Hepatocyte (in vitro differentiated cells): ENCODE data around the gene ZNF488. TPM values are rescaled to one million over a fixed set of nuclear protein-coding genes. Genes with fewer than 3 reads are reported as not detected.

Experiments
- DNase-seq: peaks from one replicate; pipeline ENCODE4 v3.0.0-alpha.2; 2016; ENCODE audit warnings: low spot score
- H2AFZ ChIP-seq: fragments of 200-600 bp; sonication (generic); 2 replicates; pipeline ENCODE4 v1.6.0; 2016; ENCODE audit warnings: antibody characterized with exemption, mild to moderate bottlenecking
- H3K27ac ChIP-seq: fragments of 200-600 bp; sonication (generic); 2 replicates; pipeline ENCODE4 v1.5.1; 2016; ENCODE audit warnings: mild to moderate bottlenecking
- H3K27me3 ChIP-seq: fragments of 200-600 bp; sonication (generic); 2 replicates; pipeline ENCODE4 v1.6.1; 2016
- H3K36me3 ChIP-seq: fragments of 200-600 bp; sonication (generic); replicated peaks from 2 replicates; pipeline ENCODE4 v1.5.1; 2016; ENCODE audit warnings: low read depth; ENCODE audit not compliant: insufficient read depth
- H3K4me1 ChIP-seq: fragments of 200-600 bp; sonication (generic); 2 replicates; pipeline ENCODE4 v1.5.1; 2016; ENCODE audit warnings: mild to moderate bottlenecking, moderate library complexity; ENCODE audit not compliant: insufficient read depth
- H3K4me2 ChIP-seq: fragments of 200-600 bp; sonication (generic); 2 replicates; pipeline ENCODE4 v1.6.0; 2016
- H3K4me3 ChIP-seq: fragments of 200-600 bp; sonication (generic); 2 replicates; pipeline ENCODE4 v1.5.1; 2016; ENCODE audit warnings: mild to moderate bottlenecking
- H3K79me2 ChIP-seq: fragments of 200-600 bp; sonication (generic); 2 replicates; pipeline ENCODE4 v1.6.0; 2017; ENCODE audit warnings: mild to moderate bottlenecking
- H3K9me2 ChIP-seq: fragments of 200-600 bp; sonication (generic); replicated peaks from 2 replicates; pipeline ENCODE4 v1.6.0; 2017; ENCODE audit warnings: mild to moderate bottlenecking; ENCODE audit not compliant: insufficient read depth
- H3K9me3 ChIP-seq: fragments of 200-600 bp; sonication (generic); 2 replicates; pipeline ENCODE4 v1.5.1; 2016; ENCODE audit warnings: low read depth, mild to moderate bottlenecking
- H4K20me1 ChIP-seq: fragments of 200-600 bp; sonication (generic); 2 replicates; pipeline ENCODE4 v1.6.0; 2016; ENCODE audit warnings: mild to moderate bottlenecking; ENCODE audit not compliant: insufficient read depth, poor library complexity, severe bottlenecking
- CTCF ChIP-seq: fragments of 200-600 bp; sonication (generic); IDR thresholded peaks from 2 replicates; pipeline ENCODE4 v1.5.1; 2016; ENCODE audit warnings: antibody characterized with exemption, mild to moderate bottlenecking; ENCODE audit not compliant: poor library complexity
- EZH2 ChIP-seq: fragments of 200-600 bp; sonication (generic); IDR thresholded peaks from 2 replicates; pipeline ENCODE4 v1.6.1; 2016; ENCODE audit warnings: antibody characterized with exemption, mild to moderate bottlenecking, borderline replicate concordance
- EZH2phosphoT487 ChIP-seq: fragments of 200-600 bp; sonication (generic); IDR thresholded peaks from one replicate; pipeline ENCODE4 v1.6.1; 2018; ENCODE audit warnings: antibody characterized with exemption, mild to moderate bottlenecking, low read depth, moderate library complexity; ENCODE audit not compliant: unreplicated experiment, severe bottlenecking
- WGBS: methylation state at CpG from one replicate; pipeline ENCODE4 v1.1.6; 2016; ENCODE audit warnings: low lambda C conversion rate; ENCODE audit errors: missing lambda C conversion rate; 5-methylcytosine and 5-hydroxymethylcytosine counted together
- polyA plus RNA-seq: library from polyadenylated mRNA; unstranded; fragments of >200 nt; fragmentation: Nextera tagmentation; extraction: Ambion mirVana; gene quantifications from 2 replicates; pipeline ENCODE4 v1.2.1, GENCODE V29; 2016
- total RNA-seq: library from RNA; depleted of rRNA; stranded (reverse); fragments of >200 nt; gene quantifications from 2 replicates; pipeline ENCODE4 v1.2.3, GENCODE V29; 2014

ZNF488 gene
- total and polyA plus RNA-seq, 2 experiments from 2014 or later = 1.2 to 2.5 TPM

GRCh38 chr10:47326927-47327330 is 57.2 kb downstream of the ZNF488 start:
- no peak for DNase-seq
- H2AFZ ChIP-seq = no peak overlapping the region
- 78% methylated on average over 11 of the region's 11 CpGs for WGBS
- no peak overlapping the region for H3K4me2 ChIP-seq
- H3K9me3 ChIP-seq = no peaks in the 10 kb centered on the region
- H3K9me2 ChIP-seq = no peaks in the 10 kb centered on the region
- no peaks in the 10 kb centered on the region for H3K79me2 ChIP-seq
- no peaks in the 10 kb centered on the region for H4K20me1 ChIP-seq
- no peak overlapping the region for H3K27ac ChIP-seq
- H3K27me3 ChIP-seq = peaks cover 11% of the 10 kb centered on the region
- TF ChIP-seq EZH2phosphoT487 (no peak), CTCF (no peak), EZH2 (no peak)
- H3K4me1 ChIP-seq = peaks cover 5% of the 10 kb centered on the region
- no peaks in the 10 kb centered on the region for H3K36me3 ChIP-seq
- H3K4me3 ChIP-seq = no peak overlapping the region

GRCh38 chr10:47326306-47326926 is 57.7 kb downstream of the ZNF488 start:
- Histone ChIP-seq H2AFZ (no peak overlapping the region), H3K9me2 (no peaks in the 10 kb centered on the region), H3K27me3 (peaks cover 11% of the 10 kb centered on the region), H3K36me3 (no peaks in the 10 kb centered on the region), H3K4me1 (peaks cover 5% of the 10 kb centered on the region), H3K79me2 (no peaks in the 10 kb centered on the region), H3K4me3 (no peak overlapping the region), H3K27ac (no peak overlapping the region), H3K4me2 (no peak overlapping the region), H4K20me1 (no peaks in the 10 kb centered on the region), H3K9me3 (no peaks in the 10 kb centered on the region)
- 80% methylated on average over 5 of the region's 5 CpGs for WGBS
- TF ChIP-seq EZH2 = no peak
- TF ChIP-seq CTCF = no peak
- no peak for TF ChIP-seq EZH2phosphoT487
- DNase-seq = no peak

- TF ChIP-seq EZH2phosphoT487 (no peak), EZH2 (no peak), CTCF (no peak)
- Histone ChIP-seq H3K36me3 (no peaks in the 10 kb centered on the region), H3K27me3 (peaks cover 11% of the 10 kb centered on the region), H3K4me2 (no peak overlapping the region), H3K4me1 (peaks cover 4% of the 10 kb centered on the region), H3K9me2 (no peaks in the 10 kb centered on the region), H3K9me3 (no peaks in the 10 kb centered on the region), H4K20me1 (no peaks in the 10 kb centered on the region), H3K79me2 (no peaks in the 10 kb centered on the region), H3K27ac (no peak overlapping the region), H3K4me3 (no peak overlapping the region), H2AFZ (no peak overlapping the region)
- 96% methylated on average over 30 of the region's 30 CpGs for WGBS
- no peak for DNase-seq
Observed at GRCh38 chr10:47325303-47326291, 58.5 kb downstream of the ZNF488 start.
